HS-5 (cell line): Measurements from ENCODE around the gene KISS1R.

ENCODE experiments used
- DNase-seq: peaks from one replicate; pipeline ENCODE4 v3.0.0-alpha.2; 2012; ENCODE audit warnings: low read depth

The KISS1R gene

DNA sequence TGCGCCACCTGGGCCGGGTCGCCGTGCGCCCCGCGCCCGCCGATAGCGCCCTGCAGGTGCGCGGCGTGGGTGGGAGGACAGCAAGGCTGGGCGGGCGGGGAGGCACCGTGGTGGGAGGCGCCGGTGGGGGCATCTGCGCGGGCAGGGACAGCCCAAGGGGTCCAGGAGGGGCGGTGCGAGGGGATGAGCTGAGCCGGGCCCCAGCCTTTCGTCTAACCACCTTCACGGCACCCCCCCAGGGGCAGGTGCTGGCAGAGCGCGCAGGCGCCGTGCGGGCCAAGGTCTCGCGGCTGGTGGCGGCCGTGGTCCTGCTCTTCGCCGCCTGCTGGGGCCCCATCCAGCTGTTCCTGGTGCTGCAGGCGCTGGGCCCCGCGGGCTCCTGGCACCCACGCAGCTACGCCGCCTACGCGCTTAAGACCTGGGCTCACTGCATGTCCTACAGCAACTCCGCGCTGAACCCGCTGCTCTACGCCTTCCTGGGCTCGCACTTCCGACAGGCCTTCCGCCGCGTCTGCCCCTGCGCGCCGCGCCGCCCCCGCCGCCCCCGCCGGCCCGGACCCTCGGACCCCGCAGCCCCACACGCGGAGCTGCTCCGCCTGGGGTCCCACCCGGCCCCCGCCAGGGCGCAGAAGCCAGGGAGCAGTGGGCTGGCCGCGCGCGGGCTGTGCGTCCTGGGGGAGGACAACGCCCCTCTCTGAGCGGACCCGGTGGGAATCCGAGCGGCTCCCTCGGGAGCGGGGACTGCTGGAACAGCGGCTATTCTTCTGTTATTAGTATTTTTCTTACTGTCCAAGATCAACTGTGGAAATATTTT lies 3.1 kb downstream of the KISS1R start:
- no peak for DNase-seq

DNA sequence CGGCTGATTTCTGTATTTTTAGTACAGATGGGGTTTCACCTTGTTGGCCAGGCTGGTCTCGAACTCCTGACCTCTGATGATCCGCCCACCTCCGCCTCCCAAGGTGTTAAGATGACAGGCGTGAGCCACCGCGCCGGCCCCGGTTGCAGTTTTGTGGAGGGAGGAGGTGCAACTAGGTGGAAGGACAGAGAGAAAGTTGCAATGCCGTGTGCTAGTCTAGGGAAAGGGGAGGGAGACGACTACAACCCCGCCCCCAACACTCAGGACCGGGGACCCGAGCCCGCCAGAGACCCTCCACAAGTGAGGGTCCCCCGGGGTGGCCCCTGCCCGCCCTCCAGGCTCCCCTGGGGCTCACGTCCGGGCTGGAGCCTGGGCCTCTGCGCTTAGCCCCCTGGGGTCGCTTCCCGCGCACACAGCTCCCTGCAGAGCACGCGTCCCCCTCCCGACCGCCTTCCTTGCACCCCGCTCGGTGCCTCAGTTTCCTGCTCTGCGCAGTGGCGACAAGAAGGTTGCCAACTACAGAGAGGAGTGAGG lies 7.5 kb downstream of the KISS1R start:
- no peak for DNase-seq

DNA sequence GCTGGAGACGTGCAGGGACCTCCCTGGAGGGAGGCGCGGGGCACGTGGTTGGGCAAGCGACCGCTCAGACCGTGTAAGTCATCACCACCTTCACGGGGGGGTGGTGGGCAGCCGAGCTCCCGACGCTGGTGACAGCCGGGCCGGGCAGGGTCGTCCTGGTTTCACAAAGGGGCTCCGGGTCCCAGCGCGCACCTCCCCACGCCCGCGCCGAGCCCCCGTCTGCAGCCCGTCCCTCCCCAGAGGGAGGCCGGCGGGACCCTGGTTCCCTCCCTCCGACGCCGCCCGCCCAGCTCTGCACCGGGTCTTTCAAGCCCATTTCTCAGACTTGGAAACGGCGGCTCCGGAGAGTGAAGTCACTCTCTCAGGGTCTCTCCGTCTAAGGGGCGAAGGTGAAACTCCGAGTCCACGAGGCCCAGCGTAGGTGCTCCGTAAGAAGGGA lies 8.0 kb downstream of the KISS1R start:
- no peak for DNase-seq

DNA sequence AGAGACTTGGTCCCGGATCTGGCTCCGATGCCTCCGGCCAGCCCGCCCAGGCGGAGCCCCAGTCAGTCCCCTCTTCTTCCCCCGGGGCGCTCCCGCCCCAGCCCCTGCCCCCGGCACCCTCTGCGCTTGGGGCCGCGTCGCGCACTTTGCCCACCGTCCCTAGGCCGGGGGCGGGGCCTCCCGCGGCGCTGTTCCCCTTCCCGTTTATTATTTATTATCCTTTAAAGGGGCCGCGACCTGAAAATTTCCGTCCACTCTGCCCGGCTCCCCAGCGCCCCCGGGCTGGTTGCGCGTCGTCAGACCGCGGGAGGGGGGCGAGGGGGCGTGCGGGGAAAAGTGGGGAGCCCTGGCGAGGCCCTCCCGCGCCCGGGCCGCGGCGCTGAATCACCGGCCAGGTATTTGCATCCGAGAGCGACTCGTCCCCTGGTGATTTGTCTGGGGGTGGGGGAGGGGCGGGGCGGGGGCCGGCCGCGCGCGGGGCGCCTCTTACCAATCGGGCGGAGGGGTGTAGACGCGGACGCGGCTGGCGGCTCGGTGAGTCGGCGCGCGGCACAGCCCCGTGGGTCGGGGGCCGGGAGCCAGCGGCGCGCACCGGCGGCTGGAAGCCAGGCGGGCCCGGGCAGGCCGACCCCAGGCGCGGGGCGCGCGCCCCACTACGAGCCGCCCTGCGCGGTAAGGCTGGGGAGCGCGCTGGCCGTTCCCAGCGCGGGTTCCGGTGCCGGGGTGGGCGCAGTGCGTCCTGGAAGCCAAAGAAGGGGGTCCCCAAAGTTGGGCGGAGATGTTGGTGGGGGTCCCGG lies 8.6 kb downstream of the KISS1R start, which contains the start of gene ARID3A:
TSS of gene ARID3A (plus strand) at position 510 of the 797 bp plus-strand sequence. CDS start 3,494 bp downstream, outside the sequence.
- peak; percentile 53 for DNase-seq

DNA sequence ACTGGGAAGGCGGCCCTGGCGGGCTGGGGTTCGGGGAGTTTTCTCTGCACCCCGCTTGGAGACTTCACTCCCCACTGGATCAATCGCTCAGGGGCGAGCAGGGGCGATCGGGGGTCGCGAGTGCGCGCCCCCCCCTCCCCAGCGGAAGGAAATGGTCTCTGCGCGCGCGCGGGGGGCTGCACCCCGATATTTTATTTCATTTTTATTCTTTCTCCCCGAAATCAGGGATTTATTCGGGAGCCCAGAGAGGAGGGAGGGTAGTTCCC lies 9.1 kb downstream of the KISS1R start:
- no peak for DNase-seq

DNA sequence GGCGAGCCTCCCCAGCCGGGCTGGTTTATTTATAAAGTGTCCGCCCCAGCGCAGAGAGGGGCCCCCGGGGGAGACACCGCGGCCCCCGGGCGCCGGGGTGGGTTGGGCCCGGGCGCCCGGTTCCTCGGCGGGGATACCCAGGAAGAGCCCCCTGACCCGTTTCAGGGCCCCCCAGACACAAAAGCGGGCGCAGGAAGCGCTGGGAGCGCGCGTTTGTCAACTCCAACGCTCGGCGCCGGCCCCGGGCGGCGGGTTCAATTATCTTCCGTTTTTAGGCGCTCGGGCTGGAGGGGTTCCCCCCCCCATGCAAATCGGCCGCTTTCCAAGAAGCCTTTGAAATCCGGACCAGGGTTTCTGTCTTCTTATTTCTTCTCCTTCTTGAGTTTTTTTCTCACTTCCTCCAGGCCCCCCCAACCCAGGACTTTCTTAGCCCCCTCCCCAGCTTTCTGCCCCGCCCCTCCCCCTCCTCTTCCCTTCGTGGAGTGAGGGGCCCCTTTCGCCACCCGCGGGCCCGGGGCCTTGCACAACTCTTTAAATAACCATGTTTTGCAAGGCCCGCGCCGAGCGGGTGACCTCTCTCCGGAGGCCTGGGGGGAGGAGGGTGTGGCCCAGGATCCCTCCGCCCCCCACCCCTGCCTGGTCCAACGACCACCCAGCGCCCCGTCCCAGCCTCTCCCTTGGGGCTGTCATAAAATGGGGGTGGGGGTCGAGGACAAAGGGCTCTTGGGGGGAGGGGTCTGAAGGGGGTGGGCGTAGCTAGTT lies 9.6 kb downstream of the KISS1R start:
- DNase-seq, result no peak

DNA sequence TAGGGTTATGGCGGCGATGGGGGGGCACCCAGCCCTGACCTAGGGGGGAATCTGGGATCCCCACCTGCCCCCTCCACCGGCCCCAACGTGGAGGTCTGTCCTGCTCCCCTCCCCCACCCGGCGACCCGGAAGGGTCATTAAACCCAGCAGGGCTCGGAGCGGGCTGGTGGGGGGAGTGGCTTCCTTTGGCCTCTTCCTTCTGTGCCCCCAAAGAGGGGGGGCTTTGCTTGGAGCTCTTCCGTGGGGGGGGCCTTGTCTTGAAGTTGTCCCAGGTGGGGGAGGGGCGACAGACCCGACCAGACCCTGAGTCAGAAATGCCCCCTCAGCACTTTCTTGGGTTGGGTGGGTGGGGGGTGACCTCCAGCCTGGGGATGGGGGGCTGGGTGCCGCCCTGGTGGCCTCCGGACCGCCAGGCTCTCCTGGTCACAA lies 10.2 kb downstream of the KISS1R start:
- no peak for DNase-seq

DNA sequence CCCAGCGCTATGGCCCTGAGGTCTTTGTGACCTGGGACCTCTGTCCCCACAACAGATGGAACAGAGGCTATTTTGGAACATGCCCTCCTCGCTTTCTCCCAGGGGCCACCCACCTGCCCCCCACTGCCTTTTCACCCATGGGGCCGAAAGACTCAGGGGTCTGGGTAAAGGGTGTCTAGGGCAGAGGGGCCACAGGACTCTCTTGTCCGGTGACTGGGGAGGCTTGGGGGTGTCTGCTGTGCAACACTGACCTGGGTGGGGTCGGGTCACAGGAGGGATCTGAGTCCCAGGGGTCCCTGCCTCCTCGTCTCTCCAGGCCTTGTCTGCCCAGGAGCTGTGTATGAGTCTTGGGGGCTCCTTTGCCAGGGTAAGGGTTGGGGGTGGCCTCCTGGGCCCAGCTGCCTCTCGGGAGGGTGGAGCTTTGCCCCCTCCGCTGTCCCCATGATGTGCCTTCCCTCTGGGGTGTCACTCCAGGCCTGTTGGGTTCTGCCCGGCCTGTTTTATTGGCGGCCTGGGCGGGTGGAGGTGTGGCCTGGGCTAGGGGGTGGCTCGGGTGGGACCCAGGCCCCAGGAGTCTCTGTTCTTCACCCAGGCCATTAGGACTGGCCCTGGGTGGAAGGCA lies 10.8 kb downstream of the KISS1R start:
- DNase-seq, result no peak

DNA sequence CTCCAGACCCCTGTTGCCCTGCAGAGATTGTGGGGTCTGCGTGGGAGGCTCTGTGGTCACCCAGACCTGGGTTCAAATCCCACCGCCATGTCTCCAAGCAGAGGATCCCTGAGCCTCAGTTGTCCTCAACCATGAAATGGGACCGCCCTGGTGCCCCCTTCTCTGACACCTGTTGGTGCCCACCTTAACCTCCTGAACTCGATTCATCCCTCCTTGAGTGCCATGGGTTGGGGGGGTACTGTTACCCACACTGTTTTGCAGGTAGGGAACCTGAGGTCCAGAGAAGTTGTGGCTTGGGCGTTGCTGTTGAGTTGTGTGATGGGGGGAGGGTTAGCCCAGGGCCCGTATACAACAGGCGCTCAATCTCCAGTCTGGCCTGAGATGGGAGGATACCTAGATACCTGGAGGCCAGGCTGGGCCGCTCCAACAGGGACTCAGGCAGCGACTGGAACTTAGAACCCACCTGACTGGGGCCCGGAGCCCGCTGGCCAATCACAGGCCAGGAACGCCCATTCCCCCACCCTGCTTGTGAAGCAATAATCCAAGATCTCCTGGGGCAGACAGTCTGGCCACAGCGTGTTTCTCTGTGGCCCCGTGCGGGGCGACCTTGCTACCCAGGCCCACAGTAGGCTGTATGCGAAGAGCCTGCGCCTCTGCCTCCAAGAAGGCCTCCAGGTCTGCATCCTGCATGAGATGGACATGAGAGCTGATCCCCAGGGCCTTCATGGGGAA lies 11.5 kb downstream of the KISS1R start:
- DNase-seq, result no peak

DNA sequence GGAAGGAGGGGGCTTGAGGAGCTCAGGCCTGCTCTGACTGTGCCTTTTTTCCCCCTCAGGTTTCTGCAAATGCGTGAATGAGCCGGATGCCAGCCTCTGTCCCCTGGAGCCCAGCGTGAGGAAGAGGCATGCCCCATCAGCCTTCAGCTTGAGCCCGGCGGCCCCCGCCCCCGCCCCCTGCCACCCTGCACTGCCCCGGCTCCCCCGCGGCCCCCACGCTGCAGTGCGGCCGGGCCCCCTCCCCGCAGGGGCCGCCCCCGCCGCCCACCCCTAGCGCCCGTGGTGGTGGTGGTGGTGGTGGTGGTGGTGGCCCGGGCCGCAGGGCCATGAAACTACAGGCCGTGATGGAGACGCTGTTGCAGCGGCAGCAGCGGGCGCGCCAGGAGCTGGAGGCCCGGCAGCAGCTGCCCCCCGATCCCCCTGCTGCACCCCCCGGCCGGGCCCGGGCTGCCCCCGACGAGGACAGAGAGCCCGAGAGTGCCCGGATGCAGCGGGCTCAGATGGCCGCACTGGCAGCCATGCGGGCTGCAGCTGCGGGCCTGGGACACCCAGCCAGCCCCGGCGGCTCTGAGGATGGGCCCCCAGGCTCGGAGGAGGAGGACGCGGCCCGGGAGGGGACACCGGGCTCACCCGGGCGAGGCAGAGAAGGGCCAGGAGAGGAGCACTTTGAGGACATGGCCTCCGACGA lies 12.2 kb downstream of the KISS1R start:
- DNase-seq, result no peak

DNA sequence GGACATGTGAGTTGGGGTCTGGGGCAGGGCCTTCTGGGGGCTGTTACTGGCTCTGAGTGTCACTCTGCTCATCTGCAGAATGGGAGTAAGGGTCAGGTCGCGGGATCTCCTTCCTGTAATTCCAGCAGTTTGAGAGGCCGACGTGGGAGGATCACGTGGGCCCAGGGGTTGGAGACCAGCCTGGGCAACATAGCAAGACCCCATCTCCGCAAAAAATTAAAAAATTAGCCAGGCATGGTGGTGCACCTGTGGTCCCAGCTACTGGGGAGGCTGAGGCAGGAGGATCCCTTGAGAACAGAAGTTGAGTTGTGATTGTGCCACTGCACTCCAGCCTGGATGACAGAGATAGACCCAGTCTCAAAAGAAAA lies 12.7 kb downstream of the KISS1R start:
- no peak for DNase-seq

DNA sequence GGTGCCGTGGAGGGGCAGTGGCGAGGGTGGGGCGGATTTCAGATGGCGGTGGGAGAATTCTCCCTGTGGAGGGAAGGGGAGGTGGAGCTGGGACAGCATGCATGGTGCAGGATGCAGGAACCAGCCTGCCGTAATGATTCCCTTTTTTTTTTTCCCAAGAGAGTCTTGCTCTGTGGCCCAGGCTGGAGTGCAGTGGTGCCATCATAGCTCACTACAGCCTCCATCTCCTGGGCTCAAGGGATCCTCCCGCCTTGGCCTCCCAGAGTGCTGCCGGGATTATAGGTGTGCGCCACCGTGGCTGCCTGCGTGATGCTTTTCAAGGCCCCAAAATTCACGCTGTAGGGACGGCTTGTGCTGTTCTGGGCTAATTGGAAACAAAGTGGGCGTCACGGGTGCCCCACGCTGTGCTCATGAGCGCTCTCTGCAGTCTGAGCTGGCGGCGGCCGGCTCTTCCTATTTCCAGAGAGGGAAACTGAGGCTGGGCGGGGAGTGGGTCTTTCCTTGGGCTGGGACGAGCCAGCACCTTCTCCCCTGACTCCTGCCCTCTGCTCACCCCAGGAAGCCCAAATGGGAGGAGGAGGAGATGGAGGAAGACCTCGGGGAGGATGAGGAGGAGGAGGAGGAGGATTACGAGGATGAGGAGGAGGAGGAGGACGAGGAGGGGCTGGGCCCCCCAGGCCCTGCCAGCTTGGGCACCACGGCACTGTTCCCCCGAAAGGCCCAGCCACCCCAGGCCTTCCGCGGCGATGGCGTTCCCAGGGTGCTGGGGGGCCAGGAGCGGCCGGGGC lies 14.9 kb downstream of the KISS1R start:
- DNase-seq, result no peak

DNA sequence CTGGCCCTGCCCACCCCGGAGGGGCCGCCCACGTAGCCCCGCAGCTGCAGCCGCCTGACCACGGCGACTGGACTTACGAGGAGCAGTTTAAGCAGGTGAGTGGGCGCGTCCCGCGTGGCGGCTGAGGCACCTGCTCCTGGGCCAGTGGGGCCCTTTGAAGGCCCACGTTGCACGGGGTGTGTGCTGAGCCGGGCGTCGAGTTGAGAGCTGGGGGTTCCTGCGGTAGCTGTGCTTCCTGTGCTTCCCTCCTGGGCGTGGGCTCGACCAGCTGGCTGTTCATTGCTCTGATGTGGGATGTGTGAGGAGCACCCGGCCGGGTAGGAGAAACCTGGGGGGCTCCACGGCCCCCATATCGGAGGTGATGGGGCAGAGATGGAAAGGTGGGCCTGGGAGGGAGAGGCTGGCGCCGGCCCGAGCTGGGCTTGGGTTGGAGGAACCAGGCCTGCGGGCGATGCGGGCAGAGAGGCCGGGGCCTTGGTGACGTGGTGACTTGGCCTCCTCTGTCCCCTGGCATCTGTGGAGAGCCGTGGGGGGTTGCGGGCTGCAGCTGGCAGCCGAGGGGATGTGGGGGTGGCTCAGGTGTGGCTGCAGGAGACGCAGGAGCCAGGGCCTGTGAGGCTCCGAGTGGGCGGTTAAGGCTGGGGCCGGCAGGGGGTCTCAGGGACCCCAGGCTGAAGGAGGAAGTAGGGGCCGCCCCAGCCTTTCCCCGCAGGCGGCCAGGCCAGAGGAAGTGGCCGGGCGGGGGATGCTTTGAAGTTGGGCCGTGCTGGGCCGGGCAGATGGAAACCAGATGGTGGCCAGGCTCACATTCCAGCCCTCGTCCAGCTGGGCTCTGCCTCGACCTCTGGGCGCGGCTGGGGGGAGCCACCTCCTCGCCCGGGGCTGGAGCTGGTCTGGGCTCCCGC lies 15.8 kb downstream of the KISS1R start:
- peak; percentile 60 for DNase-seq

DNA sequence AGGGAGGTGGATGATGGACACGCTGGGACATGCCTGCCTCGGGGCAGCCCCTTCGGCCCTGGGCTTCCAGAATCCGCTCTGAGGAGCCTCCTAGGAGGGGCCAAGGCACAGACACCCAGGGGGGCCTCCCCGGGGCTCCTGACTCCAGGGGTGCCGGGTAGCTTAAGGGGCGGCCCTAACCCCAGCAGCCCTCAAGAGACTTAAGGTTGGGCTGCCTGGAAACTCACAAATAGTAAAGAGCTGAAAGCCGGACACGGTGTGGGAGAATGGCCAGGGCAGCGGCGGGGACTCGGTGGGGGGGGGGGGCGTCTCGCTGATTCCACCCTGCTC lies 16.4 kb downstream of the KISS1R start:
- DNase-seq, result no peak

DNA sequence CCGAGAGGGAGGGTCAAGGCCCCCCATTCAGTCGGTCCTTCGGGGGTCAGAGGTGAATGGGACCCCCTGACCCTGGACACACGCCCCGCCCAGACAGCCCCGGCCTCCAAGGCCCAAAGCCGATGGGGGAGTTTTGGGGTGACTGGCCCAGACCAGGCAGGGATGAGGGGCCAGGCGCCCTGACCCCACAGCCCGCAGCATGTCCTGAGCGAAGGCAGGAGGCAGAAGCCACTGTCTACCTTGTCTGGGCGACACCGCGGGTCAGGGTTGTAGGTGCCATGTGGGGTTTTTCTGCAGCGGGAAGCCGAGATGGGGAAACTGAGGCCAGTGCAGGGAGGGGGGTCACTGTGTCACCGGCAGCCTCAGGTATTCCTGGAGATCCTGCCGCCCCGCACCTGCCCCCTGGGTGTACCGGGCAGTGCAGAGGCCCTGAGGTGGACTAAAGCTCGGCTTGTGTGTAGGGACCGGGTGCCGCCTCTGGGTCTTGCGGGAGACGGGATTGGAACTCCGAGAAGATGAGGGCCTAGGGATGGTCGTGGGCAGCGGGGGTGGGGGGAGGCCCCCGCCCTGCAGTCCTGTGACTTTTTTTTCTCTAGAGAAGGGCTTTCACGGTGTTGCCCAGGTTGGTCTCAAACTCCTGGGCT lies 17.2 kb downstream of the KISS1R start:
- no peak for DNase-seq

DNA sequence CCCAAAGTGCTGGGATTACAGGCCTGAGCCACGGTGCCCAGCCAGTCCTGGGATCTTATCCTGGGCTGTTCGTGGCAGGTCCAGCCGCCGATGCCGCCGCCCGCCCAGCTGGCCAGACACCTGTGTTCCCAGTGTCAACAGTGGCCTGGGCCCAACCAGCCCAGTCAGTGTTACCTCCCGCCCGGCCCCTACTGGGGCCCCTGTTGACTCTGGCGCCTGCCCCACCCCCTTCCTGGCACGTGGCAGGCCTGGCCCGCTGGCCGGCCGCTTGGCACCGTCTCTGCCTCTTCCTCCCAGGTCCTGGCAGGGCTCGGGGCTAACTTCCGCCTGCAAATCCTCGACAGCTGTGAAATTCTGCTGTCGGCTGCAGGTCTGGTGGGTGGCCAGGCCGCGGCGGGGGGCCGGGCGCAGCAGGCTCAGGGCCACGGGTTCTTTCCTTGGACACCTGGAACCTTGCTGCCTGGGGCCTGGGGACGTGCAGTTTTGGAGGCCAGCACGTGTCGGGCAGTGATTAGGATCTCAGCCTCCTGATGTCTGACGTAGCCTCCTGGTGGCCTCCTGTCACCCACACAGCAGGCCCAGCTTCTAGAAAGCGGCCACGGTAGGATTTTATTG lies 17.8 kb downstream of the KISS1R start:
- DNase-seq, result no peak

DNA sequence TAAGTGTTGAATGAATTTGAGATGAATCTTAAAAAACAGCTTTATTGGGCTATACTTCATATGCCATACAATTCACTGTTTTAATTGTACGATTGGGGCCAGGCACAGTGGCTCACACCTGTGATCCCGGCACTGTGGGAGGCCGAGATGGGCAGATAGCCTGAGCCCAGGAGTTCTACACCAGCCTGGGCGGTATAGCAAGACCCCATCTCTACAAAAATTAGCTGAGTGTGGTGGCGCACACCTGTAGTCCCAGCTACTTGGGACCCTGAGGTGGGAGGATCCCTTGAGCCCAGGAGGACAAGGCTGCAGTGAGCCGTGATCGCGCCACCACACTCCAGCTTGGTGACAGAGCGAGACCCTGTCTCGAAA lies 19.0 kb downstream of the KISS1R start:
- DNase-seq, result no peak

DNA sequence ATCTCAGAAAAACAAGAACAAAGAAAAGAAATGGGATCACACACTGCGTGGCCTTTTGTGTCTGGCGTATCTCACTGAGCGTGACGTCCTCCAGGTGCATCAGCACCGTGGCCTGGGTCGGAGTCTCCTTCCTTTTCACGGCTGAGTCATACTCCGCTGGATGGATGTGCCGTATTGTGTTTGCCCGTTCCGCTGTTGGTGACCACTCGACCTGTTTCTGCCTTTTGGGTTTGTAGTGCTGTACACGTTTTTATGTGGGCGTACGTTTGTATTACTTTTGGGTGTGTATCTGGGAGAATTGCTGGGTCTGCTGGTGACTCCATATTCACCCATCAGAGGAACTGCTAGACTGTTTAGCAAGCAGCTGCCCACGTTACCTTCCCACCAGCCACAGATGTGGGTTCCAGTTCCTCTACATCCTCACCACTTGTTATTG lies 20.1 kb downstream of the KISS1R start:
- no peak for DNase-seq
